HT-29 (cell line): ENCODE results near the gene AHCYL1. TPM values are rescaled to one million over a fixed set of nuclear protein-coding genes. Genes with fewer than 3 reads are reported as not detected.
"Not testable (repeated sequence)": the region's sequence is repeated elsewhere in the genome, so short reads cannot be mapped to it uniquely, and the experiment has no call there.

Experiments used
- DNase-seq: peaks from one replicate; pipeline ENCODE4 v3.0.0-alpha.2; 2015; ENCODE audit warnings: low spot score
- total RNA-seq: library from RNA; depleted of rRNA; stranded (reverse); fragments of >200 nt; shearing (Covaris generic); gene quantifications from 2 replicates; pipeline ENCODE4 v1.2.3, GENCODE V29; 2014

The AHCYL1 gene
- total RNA-seq, 1 experiment from 2014 or later, result 48.7 TPM

DNA sequence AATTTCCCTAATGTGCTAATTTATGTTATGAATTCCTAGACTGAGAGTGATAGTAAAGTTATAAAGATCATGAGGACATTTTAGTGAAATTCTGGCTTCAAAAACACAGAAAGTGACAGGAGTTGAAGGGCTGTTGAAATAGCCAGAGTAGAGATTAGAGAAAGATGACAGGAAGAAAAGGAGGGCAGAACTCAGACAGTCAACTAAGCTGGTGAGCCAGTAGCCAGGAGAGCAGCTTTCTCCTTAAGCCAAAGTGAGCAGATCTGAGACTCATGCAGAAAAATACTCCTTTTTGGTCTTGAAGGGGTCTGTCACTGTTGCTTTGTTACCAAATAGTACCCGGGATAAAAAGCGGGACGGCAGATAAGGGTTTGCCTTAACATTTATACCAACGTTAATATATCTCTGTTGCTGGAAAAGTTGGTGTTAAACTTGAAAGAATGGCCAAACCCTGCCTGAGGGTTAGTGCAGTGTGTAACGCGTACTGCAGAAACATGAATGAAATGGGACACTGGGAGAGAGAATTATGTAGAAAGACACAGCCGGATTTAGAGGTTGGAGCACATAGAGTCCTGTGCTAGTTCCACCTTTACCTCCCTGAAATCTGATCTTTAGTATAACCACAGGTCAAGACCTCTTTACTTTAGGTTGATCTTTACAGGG lies 12.8 kb downstream of the AHCYL1 start:
- DNase-seq, result no peak

DNA sequence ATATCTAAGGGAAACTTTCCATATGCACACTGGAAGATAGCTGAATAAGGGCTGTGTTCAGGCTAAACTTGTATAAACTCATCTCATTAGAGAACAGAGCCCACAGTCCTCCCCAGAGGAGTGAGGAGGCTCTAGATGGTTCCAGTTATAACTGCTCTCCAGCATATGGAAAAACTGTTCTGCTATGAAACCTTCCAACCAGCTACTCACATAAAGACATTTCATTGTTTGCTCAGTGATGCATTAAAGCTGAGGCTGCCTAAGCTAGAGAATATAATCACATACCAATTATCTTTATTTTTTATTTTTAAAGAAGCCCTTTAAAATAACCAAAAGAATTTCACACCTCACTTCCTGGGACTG lies 13.3 kb downstream of the AHCYL1 start:
- no peak for DNase-seq

DNA sequence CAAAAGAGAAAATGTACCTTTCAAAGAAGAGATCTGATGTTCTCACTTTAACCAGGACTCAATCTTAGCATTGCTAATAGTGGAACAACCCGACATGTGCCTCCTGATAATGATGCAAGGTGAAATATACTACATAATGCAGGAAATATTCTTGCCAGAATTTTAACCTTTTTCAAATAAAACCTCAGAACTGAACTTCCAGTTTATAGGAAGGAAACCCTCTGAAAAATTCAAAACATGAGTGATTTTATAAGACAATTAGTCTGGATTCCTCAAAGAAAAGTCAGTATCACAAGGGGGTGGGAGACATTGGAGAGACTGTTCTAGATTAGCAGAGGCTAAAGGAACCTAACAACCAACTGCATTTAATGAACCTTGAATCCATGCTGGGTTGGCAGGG lies 18.1 kb downstream of the AHCYL1 start:
- DNase-seq, result no peak

DNA sequence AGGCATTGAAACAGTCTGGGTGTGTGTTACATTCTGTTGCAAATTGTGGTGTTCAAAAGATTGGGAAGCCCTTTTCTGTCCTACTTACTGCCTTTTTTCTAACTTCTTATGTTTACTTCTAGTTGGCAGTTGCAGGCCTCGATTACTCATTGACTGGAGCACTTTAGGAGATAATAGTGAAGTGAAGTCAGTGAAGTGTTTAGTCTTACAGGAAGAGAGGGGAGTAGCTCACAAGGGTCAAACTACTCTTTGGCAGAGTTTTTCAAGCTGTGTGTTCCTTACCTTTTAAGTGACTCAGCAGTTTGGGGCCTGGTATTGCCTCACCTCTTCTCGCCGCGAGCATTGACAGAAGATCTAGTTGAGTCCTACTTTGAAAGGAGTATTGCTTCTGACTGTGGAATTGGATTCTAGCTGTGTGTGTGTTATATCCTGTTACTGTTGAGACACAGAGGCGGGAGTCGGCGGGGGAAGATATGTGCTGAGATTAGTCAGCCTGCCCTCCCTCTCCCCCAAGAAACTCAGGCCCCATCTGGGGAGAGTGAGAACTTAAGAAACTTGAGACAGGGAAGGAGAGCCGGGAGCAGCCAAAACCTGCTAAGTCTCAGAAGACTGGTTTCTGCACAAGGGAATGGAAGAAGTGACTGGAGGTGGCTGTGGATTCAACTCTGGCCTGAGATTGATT lies 19.3 kb downstream of the AHCYL1 start:
- peak; percentile 87 for DNase-seq

DNA sequence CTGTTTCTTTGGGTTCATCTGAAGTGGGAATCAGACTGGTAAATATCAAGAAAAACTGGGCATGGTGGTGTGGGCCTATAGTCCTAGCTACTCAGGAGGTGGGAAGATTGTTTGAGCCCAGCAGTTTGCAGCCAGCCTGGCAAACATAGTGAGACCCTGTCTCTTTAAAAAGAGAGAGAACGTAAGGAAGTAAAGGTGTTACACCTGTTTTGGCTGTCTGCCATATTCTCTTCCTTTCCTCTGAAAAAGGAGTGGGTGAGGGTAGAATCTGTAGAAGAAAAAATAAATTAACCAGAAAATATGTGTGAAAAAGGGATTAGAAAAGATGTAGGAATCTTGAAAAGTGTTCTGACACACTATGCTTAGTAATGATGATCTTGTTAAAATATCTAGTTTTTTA lies 20.0 kb downstream of the AHCYL1 start:
- peak; percentile 65 for DNase-seq

DNA sequence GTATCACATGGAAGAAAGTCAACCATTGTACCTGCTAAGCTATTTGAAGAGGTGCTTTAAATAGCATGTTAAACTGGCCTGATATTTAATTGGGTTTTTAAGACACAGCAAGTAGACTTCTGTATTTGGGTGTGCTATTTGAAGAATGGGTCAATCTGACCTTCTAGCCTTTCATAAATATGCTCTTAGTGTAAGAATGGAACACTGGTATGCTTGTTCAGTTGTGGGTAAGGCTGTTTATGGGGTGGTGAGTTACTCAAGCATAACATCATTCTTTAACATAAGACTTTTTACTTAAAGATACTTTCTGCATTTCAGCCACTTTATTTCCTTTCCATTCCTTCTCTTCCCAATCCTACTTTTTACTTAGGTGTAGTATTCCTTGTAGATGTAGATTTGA lies 21.4 kb downstream of the AHCYL1 start:
- DNase-seq, result no peak

DNA sequence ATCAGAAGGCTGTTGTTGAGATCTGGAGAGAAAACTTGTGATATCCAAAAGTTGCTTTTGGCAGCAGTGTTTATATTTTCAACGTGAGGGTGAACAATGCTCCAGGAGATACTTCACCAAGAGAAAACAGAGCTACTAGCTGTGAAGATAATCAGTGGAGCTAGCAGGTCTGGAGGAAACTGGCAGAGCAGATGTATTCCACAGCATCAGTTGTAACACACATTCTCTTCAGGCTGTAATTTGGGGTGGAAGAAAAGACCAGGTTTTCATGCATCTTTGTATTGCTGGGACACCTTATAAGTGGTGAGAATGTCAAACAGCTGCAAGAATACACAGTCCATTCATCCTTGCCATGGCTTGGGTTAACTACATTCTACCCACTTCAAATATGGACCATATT lies 22.0 kb downstream of the AHCYL1 start:
- no peak for DNase-seq

DNA sequence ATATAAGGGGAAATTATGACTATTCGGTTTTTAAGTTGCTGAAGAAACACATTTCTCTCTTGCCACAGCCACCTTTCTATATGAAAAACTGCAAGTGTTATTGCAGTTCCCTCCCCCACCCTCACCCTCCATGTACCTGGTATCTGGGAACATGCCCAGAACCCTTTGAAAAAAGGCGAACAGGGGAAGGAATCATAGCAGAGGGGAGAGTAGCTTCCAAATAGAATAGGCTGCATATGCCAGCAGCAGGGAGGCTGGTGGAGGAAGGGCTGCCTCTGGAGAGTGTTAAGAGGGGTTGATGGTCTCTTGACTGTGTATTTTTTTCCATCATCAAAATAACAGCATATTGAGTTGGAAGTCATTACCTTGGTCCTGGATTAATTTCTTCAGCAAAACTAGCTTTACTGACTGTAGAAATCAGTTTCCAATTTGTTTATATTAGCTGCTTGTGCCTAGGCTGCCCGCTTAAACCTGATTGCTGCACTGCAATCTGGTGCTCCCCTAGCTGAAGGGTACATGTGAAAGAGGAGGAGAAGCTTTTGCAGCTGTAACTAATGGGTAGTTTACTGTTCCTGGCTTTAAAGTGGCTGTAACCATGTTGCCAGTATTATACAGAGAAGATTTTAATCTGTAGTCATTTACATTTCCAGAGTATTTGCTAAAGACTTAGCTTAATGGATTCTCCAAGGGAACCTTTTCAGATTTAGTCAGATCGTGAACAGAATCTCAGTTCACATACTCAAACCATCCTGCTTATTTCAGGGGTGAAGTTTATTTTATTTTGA lies 22.7 kb downstream of the AHCYL1 start:
- DNase-seq, result no peak

DNA sequence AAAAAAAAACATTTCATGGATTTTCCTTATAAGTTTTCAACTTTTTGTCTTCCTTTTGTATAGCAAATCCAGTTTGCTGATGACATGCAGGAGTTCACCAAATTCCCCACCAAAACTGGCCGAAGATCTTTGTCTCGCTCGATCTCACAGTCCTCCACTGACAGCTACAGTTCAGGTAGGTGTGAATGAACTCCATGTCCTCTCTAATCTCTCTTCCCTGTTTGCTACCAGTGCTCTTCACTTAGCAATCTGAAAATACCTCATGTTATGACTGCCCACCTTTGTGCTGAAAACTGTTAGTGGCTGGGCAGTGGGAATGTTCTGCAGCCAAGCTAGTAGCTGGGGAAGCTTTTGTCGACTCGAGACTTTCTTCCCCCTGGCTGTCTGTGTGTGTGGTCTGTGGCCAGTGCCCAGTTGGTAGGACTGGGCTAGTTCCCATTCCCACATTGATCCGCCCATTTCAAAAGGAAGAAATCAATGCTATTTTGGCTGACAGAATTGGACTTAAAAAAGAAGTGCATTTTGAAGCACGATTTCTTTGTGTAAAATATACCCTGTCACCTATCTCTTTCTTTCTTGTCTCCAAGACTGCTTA lies 24.5 kb downstream of the AHCYL1 start:
- DNase-seq, result no peak

DNA sequence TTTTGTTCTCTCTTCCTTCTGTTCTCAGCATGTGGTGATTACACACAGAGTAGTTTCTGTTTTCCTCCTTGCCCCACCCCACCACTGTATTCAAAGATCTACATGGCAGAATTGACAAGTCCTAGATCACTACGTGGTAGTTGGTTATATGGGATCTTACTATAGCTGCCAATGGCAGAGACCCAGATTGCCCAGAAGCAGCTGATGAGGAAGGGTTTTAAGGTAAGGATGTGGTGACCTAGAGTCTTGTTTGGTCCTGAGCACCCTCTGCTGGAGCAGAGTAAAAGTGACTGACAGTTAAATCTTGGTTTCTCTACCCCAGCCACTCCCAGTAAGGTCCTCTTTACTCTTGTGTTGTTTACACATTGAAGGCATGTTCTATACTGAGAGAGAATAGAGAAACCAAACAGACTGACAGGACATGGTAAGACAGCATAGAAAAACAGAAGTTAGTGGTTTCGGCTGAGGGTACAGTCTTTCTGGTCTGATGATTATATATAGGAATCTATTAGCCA lies 27.0 kb downstream of the AHCYL1 start:
- peak; percentile 67 for DNase-seq

DNA sequence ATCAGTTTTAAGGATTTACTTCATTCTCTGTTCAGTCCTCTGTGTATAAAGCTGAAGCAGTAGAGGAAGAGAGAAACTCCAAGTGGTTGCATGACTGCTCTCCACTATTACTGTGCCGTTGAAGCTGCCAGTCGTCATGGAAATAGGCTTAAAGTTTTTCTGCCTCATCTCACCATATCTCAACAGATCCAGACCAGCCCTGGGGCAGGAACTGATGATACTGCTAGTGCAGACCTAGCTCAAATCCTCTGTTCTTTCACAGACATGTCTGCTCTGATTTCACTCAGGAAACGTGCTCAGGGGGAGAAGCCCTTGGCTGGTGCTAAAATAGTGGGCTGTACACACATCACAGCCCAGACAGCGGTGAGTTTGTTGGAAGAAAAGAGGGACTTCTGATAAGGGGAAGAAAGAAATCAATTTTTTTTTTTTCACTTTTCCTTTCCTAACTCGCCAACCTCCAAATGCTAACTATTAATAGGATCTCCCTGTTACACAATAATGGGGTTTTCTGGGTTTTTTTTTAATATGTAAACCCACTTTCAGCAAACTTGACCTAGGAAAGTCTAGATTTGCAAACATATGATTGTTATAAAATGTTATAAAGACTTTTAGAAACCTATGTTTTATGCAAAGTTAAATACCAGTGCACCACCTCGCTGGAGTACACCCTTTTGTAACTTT lies 27.7 kb downstream of the AHCYL1 start:
- no peak for DNase-seq

DNA sequence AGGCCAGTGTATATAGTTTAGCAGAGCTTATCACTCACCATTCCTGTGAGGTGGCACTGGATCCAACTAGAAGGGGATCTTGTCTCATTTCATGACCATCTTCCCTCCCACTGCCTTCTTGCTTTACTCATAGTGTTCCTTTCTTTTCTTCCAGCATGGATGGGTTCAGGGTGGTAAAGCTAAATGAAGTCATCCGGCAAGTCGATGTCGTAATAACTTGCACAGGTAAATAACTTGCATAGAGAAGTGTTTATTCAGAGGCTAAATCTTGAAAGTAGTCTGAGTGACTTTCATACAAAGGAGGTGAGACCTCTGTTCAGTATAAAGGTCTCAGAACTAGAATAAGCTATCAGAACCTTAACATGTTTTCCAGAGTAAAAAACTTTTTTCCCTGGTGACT lies 33.2 kb downstream of the AHCYL1 start:
- no peak for DNase-seq

DNA sequence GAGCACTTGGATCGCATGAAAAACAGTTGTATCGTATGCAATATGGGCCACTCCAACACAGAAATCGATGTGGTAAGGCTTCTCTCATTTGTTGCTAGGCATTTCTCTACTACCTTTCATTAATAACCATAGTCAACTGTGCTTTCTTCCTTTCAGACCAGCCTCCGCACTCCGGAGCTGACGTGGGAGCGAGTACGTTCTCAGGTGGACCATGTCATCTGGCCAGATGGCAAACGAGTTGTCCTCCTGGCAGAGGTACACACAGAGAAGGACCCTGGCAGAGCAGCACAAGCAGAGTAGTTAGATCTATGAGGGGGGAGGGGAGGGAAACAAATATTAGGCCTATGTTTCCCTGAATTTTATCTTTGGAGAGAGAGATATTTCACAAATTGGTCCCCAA lies 33.8 kb downstream of the AHCYL1 start:
- DNase-seq, result no peak

DNA sequence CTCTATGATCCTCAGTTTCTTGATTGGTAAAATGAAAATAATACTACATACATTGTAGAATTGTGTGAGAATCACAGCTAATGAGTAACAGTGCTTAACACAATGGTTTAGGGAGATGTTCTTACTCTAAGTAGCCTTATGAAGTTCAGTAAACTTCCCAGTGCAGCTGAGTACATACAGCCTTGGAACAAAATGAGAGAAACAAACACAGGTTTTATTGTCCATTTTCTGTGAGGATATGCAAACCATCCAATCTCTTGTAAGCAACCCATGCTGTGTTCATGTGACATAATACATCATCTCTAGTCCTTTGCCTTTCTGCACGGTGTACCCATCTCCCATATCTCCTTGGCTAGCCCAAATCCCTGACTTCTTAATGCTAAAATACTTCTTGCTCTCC lies 35.2 kb downstream of the AHCYL1 start:
- DNase-seq, result no peak

DNA sequence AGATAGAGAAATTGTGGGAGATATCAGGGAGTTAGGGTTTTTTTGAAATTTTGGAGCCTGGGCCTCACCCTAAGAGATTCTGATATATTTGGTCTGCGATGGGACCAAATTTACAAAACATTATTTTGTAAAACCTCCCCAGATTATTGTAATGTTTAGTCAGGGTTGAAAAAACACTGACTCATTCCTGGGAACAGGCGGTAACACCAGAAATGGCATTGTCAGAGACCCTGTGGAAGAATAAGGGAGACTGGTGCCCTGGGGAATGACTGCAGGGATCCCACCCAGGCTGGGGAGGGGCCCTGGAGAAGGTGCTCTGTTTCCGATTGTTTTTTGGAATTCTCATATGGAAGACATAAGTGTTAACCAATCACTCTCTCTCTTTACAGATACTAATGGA lies 36.7 kb downstream of the AHCYL1 start:
- no peak for DNase-seq

DNA sequence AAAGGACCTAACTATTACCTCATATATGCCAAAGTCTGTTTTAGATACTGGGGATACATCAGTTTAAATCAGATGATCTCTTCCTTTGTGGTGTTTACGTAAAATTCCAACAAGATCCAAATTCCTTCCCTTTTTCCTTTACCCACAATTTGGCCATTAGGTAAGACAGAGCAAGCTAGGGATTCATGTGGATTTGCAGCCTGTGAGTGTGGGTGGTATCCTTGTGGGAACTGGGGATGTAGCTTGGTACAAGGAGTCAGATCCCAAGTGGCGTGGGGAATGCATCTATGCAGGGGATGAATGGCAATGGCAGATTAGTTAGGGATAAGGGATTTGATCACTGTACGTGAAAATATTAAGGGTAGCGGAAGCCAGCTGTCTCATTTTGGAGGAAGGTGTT lies 40.0 kb downstream of the AHCYL1 start:
- no peak for DNase-seq

DNA sequence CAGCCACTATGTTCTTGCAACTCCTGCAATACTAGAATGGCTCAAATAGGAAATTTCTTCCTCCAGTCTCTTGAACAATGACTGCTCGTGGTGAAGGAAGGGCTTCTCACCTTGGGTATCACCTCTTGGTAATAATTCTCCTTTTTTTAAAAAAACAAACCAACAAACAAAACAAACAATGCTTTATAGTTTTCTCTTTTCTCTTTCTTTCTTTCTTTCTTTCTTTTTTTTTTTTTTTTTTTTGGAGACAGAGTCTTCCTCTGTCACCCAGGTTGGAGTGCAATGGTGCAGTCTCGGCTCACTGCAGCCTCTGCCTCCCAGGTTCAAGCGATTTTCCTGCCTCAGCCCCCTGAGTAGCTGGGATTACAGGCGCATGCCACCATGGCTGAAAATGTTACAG lies 46.1 kb downstream of the AHCYL1 start:
- not testable (repeated sequence) for DNase-seq

DNA sequence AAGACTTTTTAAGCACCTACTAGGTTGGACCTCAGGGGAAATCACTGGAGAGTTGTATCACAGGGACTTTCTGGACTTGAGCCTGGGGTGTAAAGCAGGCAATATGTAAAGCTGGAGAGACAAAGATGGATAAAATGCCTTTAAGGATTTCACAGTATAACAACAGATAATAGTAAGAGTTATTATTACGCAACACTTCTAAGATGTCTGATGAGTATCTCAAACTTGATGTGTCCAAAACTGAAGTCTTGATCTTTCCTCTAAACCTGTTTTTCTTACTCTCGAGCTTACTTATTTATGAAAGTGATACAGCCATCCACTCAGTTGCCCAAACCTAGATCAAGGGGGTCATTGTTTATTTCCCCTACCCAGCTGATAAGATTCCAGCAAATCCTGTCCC lies 47.8 kb downstream of the AHCYL1 start:
- no peak for DNase-seq

DNA sequence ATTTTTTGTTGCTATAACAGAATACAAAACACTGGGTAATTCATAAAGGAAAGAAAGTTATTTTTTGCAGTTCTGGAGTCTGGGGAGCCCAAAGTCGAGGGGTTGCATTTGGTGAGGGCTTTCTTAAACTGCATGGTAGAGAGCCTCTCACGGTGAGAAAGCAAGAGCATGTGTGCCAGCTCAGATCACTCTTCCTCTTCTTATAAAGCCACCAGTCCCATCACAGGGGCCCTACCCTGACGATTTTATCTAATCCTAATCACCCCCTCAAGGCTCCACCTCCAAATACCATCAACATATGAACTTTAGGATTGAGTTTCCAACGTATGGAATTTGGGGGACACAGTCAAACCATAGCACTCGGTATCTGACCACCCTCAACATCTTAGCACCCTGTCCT lies 48.9 kb downstream of the AHCYL1 start:
- DNase-seq, result no peak

DNA sequence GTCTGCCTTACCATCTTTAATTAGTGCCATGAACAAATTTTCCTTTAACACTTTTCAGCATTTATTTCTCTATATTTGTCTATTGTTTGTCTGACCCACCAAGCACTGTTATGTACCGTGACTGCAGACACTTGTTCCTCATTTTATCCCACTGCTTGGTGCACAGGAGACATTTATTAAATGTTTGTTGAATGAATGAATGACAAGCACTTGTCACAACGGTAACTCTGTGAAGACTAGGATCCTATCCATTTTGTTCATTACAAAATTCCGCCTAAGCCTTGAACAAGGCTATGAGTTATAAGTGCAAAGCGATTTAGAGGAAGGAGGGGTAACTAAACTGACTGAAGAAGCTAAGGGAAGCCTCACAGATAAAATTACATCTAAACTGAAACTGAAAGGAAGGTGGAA lies 49.5 kb downstream of the AHCYL1 start:
- no peak for DNase-seq

DNA sequence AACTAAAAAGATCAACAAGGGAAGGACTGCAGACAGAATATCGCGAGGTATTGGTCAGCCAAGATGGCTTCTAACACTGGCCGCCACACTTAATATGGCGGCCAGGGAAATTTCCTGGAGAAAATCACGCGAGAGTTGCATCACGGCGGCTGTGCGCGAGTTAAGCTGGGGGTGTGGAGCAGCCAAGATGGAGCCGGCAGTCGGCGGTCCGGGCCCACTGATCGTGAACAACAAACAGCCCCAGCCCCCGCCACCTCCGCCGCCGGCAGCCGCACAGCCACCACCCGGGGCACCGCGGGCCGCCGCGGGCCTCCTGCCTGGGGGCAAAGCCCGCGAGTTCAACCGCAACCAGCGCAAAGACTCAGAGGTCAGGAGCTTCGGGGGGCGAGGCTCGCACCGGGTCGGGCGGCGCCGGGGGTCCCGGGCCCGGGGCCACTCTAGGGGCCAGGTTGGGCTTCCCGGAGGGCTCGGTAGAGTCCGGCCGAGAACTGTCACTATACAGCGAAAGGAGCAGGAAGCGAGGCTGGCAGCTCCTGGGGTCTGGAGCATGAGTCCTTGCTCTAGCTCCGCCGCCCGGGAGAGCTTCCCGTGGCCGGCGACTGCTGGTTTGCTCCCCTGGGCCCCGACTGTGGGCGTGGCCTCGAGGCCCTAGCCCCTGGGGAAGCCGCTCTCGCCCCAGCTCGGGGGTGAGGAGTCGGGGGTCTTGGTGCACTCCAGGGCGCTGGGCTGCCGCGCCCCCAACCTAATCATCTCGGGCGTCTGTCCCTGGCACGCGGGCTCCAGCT lies 50.1 kb downstream of the AHCYL1 start, which contains the start of gene STRIP1:
Gene STRIP1 (plus strand): TSS at position 174 of the 785 bp plus-strand sequence. CDS start 14 bp downstream, at position 188.
- peak; percentile 96 for DNase-seq
